ENCODE measurements around the gene PAPLN.

The PAPLN gene

DNA sequence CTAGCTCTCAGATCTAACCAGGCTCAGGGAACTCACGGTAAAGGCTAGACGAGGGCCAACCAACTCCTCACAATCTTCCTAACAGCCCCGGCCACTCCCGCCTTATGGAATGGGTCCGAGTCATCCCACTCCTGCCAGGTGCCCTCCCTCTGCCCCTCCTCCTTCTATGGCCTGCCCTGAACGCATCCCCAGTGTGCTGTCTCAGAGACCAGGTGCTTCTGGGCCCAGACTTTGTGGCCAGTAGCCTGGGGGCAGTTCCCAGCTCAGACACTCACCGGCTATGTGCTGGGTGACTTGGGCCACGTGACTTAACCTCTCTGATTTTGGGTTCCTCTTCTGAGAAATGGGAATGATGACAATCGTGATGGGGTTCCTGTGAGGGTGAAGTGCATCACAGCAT, 22.5 kb downstream of the PAPLN start:
- Histone ChIP-seq H3K9ac (ENCODE audit: low read length) (no peak overlapping the region), H4K20me1 (ENCODE audit: insufficient read depth, low read length) (no peaks in the 10 kb centered on the region), H3K4me2 (ENCODE audit: low read length) (no peak overlapping the region), H3K36me3 (ENCODE audit: insufficient read depth, low read length) (no peaks in the 10 kb centered on the region), H2AFZ (ENCODE audit: low read length) (no peak overlapping the region), H3K79me2 (ENCODE audit: insufficient read depth, low read length) (no peaks in the 10 kb centered on the region), H3F3A (ENCODE audit: insufficient read depth, low read length) (no peaks in the 10 kb centered on the region), H3K4me1 (ENCODE audit: insufficient read depth, low read length, severe bottlenecking) (no peaks in the 10 kb centered on the region), H3K27me3 (ENCODE audit: insufficient read depth, low read length) (no peaks in the 10 kb centered on the region; the same call in none of the 2 replicates), H3K9me3 (ENCODE audit: low read length) (no peaks in the 10 kb centered on the region), H3K4me3 (ENCODE audit: low read depth, low read length, poor library complexity, severe bottlenecking) (no peak overlapping the region), H3K27ac (ENCODE audit: low read depth, low read length, poor library complexity, severe bottlenecking) (no peak overlapping the region), H3K9me2 (ENCODE audit: low read depth, low read length) (no peaks in the 10 kb centered on the region)
- TF ChIP-seq EZH2 (IDR thresholded peaks at IDR 0.05; ENCODE audit: borderline replicate concordance, low read length): no peak
- TF ChIP-seq, protein P1, sequence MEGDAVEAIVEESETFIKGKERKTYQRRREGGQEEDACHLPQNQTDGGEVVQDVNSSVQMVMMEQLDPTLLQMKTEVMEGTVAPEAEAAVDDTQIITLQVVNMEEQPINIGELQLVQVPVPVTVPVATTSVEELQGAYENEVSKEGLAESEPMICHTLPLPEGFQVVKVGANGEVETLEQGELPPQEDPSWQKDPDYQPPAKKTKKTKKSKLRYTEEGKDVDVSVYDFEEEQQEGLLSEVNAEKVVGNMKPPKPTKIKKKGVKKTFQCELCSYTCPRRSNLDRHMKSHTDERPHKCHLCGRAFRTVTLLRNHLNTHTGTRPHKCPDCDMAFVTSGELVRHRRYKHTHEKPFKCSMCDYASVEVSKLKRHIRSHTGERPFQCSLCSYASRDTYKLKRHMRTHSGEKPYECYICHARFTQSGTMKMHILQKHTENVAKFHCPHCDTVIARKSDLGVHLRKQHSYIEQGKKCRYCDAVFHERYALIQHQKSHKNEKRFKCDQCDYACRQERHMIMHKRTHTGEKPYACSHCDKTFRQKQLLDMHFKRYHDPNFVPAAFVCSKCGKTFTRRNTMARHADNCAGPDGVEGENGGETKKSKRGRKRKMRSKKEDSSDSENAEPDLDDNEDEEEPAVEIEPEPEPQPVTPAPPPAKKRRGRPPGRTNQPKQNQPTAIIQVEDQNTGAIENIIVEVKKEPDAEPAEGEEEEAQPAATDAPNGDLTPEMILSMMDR (IDR thresholded peaks at IDR 0.05; ENCODE audit: low read length): no peak

DNA sequence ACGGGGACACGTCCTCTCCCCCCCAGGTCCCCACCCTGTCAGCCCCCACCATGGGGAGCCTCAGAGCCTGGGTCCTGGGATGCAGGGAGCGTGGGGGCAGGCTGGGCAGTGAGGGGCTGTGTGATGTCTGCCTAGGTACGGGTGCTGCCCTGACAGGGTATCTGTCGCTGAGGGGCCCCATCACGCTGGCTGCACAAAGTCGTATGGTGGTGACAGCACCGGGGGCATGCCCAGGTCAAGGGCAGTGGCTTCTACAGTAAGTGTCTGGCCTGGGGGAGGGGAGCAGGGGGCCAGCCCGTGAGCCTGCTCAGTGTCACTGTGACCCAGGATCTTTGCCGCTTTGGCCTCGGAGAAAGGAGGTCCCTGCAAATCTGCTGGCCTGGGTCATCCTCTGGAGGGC, 23.3 kb downstream of the PAPLN start:
- Histone ChIP-seq H3K9me3 (ENCODE audit: low read length) (no peaks in the 10 kb centered on the region), H3K27ac (ENCODE audit: low read depth, low read length, poor library complexity, severe bottlenecking) (no peak overlapping the region), H3K4me1 (ENCODE audit: insufficient read depth, low read length, severe bottlenecking) (no peaks in the 10 kb centered on the region), H3K9ac (ENCODE audit: low read length) (no peak overlapping the region), H3K4me2 (ENCODE audit: low read length) (no peak overlapping the region), H3K9me2 (ENCODE audit: low read depth, low read length) (no peaks in the 10 kb centered on the region), H2AFZ (ENCODE audit: low read length) (no peak overlapping the region), H3K4me3 (ENCODE audit: low read depth, low read length, poor library complexity, severe bottlenecking) (no peak overlapping the region), H3K36me3 (ENCODE audit: insufficient read depth, low read length) (no peaks in the 10 kb centered on the region), H3K79me2 (ENCODE audit: insufficient read depth, low read length) (no peaks in the 10 kb centered on the region), H3K27me3 (ENCODE audit: insufficient read depth, low read length) (no peaks in the 10 kb centered on the region; the same call in none of the 2 replicates), H3F3A (ENCODE audit: insufficient read depth, low read length) (no peaks in the 10 kb centered on the region), H4K20me1 (ENCODE audit: insufficient read depth, low read length) (no peaks in the 10 kb centered on the region)
- TF ChIP-seq, protein P1 (IDR thresholded peaks at IDR 0.05; ENCODE audit: low read length): no peak
- no peak for TF ChIP-seq EZH2 (IDR thresholded peaks at IDR 0.05; ENCODE audit: borderline replicate concordance, low read length)

DNA sequence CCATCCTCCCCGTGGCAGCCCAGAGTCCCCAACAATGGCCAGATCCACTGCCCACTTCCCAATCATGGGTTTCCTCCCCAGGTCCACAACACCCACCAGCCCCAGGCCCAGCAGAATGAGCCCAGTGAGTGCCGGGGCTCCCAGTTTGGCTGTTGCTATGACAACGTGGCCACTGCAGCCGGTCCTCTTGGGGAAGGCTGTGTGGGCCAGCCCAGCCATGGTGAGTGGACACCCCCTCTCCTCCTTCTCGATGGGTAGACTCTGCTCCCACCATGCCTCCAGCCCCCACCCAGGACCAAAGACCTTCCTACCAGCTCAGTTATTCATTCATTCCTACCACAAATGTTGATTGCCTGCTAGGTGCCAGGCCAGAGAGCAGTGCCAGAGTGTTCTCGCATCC, 23.8 kb downstream of the PAPLN start:
- TF ChIP-seq, protein P1 (IDR thresholded peaks at IDR 0.05; ENCODE audit: low read length): no peak
- no peak for TF ChIP-seq EZH2 (IDR thresholded peaks at IDR 0.05; ENCODE audit: borderline replicate concordance, low read length)
- H3K9ac ChIP-seq (ENCODE audit: low read length): no peak overlapping the region

More for the DNA sequence above, 23.8 kb downstream of the PAPLN start:
- Histone ChIP-seq H3K4me3 (ENCODE audit: low read depth, low read length, poor library complexity, severe bottlenecking) (no peak overlapping the region), H3F3A (ENCODE audit: insufficient read depth, low read length) (no peaks in the 10 kb centered on the region), H4K20me1 (ENCODE audit: insufficient read depth, low read length) (no peaks in the 10 kb centered on the region), H2AFZ (ENCODE audit: low read length) (no peak overlapping the region), H3K79me2 (ENCODE audit: insufficient read depth, low read length) (no peaks in the 10 kb centered on the region), H3K4me1 (ENCODE audit: insufficient read depth, low read length, severe bottlenecking) (no peaks in the 10 kb centered on the region), H3K27ac (ENCODE audit: low read depth, low read length, poor library complexity, severe bottlenecking) (no peak overlapping the region), H3K27me3 (ENCODE audit: insufficient read depth, low read length) (no peaks in the 10 kb centered on the region; the same call in none of the 2 replicates), H3K4me2 (ENCODE audit: low read length) (no peak overlapping the region), H3K9me3 (ENCODE audit: low read length) (no peaks in the 10 kb centered on the region), H3K9me2 (ENCODE audit: low read depth, low read length) (no peaks in the 10 kb centered on the region), H3K36me3 (ENCODE audit: insufficient read depth, low read length) (no peaks in the 10 kb centered on the region)
